Hematopoietic multipotent progenitor cell treated with erythropoietin and hydrocortisone succinate and interleukin-3 and kit ligand, for 15 days (in vitro differentiated cells): ENCODE data around the gene NEDD4.
"Not testable (repeated sequence)": the region's sequence is repeated elsewhere in the genome, so short reads cannot be mapped to it uniquely, and the experiment has no call there.

Experiments
- DNase-seq: peaks from one replicate; pipeline ENCODE4 v3.0.0-alpha.2; 2015; ENCODE audit warnings: low spot score

The NEDD4 gene

DNA sequence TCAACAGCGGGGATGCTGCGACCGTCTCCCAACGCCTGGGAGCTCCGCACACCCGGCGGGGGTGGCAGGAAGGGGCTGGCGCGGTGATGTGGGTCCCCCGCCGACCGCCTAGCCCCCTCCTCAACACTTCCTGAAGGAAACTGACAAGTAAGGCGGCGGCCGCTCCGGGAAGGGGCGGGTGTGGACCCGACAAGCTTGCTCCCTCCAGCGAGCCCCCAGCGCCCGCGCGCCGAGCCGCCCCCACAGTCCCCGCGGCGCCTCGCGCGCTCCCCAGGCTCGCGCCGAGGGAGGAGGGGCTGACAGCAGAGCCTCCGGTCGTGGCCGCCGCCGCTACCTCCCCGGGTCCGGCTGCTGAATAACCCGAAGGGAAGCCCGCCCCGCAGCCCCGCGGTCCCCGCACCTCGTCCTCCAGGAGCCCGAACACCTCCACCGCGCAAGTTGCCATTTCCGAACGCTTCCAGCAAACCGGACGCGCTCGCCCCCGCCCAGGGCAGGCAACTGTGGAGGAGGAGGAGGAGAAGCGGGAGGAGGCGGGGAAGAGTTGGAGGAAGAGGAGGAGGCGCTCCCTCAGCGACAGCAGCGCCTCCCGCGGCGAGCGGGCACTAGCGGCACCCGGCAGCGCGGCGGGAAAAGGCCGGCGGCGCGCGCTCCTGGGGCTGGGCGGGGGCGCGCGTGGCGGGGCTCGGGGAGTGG, at the start of gene NEDD4:
Gene NEDD4, minus strand, starts transcription at position 502 of the 693 bp plus-strand sequence. Its CDS starts 57 bp downstream, at position 445.
- peak; percentile 66 for DNase-seq

- DNase-seq, result no peak
These were observed 49.1 kb upstream of the NEDD4 start for GRCh38 chr15:56042498-56042897.

- DNase-seq, result no peak
These were observed 48.6 kb upstream of the NEDD4 start for GRCh38 chr15:56042031-56042430.

GRCh38 chr15:56040081-56041035, 46.9 kb upstream of the NEDD4 start:
- no peak for DNase-seq

- DNase-seq, result no peak
These were observed 45.3 kb upstream of the NEDD4 start for GRCh38 chr15:56038707-56039106.

DNA sequence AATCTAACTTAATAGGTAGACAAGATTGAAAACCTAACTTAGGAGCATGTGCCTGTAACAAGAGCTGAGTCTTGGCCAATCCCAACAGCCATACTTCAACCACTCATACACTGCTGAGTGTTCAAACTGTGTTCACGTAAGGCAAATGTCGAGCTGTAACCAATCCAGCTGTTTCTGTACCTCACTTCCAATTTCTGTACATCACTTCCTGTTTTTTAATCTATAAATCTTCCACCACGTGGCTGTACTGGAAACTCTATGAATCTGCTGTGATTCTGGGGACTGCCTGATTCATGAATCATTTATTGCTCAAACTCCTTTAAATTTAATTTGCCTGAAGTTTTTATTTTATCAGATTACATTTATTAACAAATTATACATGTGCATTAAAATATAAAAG, 44.6 kb upstream of the NEDD4 start:
- DNase-seq, result no peak

DNA sequence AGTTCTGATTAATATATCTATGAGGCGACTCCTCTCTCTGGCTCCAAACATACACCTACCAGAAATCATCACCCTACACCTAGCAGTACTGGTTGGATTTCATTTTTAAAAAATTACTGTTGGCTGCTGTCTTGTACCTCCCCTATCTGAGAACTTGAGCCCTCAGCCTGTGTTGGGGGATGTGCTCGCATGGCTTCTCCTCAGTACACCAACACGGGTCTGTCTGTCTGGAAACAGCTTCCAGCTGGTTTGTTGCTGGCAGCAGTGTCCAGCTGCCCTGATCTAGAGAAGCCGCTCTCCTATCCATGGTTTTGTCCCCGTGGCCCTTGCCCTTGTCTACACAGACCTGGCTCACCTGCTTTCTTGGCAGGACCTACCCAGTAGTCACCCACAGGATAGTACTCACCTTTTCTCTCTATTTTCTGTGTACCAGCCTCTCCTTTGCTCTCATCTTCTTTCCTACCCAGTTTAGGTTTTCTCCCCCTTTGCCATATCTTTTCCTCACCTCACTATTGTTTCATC, 43.2 kb upstream of the NEDD4 start:
- DNase-seq, result no peak

GRCh38 chr15:56035166-56035565, 41.8 kb upstream of the NEDD4 start:
- no peak for DNase-seq

GRCh38 chr15:56034514-56034913, 41.1 kb upstream of the NEDD4 start:
- no peak for DNase-seq

DNA sequence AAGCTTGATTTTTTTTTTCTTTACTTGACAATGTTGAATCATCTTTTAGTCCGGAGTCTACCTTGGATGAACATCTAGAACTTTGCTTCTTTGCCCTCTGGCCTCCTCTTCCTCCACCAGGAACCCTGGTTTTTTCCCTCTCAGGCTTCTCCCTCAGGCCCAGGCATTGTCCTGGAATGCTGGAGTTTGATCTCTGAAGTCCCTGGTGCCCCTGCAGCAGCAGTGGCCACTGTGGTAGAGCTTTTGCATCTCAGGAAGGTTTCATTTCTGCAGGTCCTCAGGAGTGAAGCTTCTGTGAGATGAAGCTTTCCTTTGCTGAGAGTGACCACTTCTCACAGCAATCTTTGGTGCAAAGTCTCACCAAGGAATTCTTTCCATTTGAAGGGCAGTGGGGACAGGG, 39.0 kb upstream of the NEDD4 start:
- DNase-seq, result no peak

- no peak for DNase-seq
These were observed 38.4 kb upstream of the NEDD4 start for GRCh38 chr15:56031836-56032235.

GRCh38 chr15:56031402-56031801, 38.0 kb upstream of the NEDD4 start:
- DNase-seq, result no peak

- DNase-seq, result no peak
These were observed 35.0 kb upstream of the NEDD4 start for GRCh38 chr15:56028430-56028829.

DNA sequence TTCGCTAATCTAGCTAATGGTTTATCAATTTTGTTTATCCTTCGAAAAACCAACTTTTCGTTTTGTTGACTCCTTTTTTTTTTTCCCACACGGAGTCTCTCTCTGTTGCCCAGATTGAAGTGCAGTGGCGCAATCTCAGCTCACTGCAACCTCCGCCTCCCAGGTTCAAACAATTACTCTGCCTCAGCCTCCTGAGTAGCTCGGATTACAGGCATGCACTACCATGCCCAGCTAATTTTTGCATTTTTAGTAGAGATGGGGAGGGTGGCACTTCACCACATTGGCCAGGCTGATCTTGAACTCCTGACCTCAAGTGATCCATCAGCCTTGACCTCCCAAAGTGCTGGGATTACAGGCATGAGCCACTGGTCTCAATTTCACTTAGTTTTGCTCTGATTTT, 29.7 kb upstream of the NEDD4 start:
- DNase-seq, result not testable (repeated sequence)

- no peak for DNase-seq
These were observed 26.5 kb upstream of the NEDD4 start for GRCh38 chr15:56019819-56020486.

GRCh38 chr15:56019060-56019793, 25.8 kb upstream of the NEDD4 start:
- no peak for DNase-seq

DNA sequence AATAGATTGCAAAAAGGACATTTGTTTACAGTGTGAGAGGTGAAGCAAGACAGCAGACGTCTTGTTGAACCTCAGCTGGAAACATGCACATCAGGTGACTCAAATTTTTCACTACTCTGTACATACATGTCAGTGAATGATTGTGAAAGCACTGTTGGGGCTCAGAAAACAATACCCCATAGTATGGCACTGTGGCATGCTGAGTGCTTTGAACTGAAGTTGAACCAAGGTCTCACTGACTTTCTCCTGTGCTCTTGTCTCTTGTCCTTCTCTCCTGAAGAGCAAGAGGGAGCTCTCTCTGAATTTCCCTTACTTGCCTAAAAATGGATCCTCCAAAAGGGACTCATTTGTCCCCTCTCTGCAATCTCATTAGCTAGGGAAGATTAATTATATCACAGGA, 24.5 kb upstream of the NEDD4 start:
- DNase-seq, result no peak

DNA sequence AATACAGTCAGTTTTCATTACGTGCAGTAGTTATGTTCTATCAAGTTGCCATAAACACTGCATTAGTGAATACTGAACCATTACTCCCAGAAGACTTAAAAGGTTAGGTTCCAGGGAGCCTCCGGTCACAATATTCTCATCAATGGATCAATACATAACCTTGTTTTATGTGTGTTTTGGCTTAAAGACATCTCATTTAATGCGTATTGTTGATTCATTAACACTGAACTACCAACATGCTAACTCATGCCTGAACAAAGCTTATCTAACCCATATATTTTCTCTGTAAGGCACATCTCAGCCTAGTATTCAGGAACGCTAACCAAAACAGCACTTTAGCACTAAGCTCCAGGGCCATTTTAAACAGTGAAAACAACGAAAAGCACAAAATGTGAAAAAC, 24.1 kb upstream of the NEDD4 start:
- no peak for DNase-seq

- DNase-seq, result no peak
These were observed 22.9 kb upstream of the NEDD4 start for GRCh38 chr15:56016281-56016680.

DNA sequence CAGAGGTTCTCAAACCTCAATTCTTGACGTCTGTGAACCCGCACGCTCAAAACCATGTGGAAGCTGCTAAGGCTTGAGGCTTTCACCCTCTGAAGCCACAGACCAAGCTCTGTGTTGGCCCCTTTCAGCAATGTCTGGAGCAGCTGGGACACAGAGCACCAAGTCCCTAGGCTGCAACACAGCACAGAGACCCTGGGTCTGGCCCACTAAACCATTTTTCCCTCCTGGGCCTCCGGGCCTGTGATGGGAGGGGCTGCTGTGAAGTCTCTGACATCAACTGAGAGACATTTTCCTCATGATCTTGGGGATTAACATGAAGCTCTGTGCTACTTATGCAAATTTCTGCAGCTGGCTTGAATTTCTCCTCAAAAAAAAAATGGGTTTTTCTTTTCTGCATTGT, 21.3 kb upstream of the NEDD4 start:
- no peak for DNase-seq

GRCh38 chr15:56007053-56007452, 13.6 kb upstream of the NEDD4 start:
- DNase-seq, result not testable (repeated sequence)

DNA sequence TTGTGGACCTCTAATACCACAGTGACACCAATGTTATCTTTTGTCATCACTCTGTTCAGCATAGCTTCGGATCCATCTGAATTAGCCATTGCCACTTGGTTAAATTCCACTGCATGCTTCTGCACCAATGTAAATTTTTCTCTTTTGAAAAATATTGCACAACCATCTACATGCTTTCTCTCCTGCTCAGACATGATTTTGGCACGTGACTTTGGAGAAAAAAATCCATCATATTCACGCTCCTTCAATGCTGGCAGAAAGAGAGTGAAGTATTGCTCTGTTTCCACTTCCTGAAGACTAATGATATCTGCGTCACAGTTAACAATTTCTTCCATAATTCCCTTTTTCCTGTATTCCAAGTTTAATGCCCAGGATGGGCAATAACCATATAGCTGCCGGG, 13.0 kb upstream of the NEDD4 start:
- DNase-seq, result not testable (repeated sequence)
